Right lobe of liver (tissue), 4 donors: Measurements from ENCODE around the gene GPR161.

Source experiments
- POLR2A ChIP-seq: fragments of 450-650 bp; IDR thresholded peaks from one replicate; pipeline ENCODE4 v1.6.1; 2017; ENCODE audit warnings: antibody characterized with exemption, mild to moderate bottlenecking
- TF ChIP-seq, protein P1 (sequence below), 4 donors: fragments of 200-600 bp in 3 of 4; fragments of 450-650 bp in 1 of 4; IDR thresholded peaks; one replicate each; pipeline versions ENCODE4 v1.5.1 to v1.8.0; 2016 to 2022; ENCODE audit warnings: antibody characterized with exemption in 4 of 4, mild to moderate bottlenecking in 2 of 4
- donor health status: DM: no; HTN: no; CAD: no.
- donor health status: DM: no; HTN: no; CAD: no.
- donor health status: DM: no; HTN: yes; CAD: no.

DNA sequence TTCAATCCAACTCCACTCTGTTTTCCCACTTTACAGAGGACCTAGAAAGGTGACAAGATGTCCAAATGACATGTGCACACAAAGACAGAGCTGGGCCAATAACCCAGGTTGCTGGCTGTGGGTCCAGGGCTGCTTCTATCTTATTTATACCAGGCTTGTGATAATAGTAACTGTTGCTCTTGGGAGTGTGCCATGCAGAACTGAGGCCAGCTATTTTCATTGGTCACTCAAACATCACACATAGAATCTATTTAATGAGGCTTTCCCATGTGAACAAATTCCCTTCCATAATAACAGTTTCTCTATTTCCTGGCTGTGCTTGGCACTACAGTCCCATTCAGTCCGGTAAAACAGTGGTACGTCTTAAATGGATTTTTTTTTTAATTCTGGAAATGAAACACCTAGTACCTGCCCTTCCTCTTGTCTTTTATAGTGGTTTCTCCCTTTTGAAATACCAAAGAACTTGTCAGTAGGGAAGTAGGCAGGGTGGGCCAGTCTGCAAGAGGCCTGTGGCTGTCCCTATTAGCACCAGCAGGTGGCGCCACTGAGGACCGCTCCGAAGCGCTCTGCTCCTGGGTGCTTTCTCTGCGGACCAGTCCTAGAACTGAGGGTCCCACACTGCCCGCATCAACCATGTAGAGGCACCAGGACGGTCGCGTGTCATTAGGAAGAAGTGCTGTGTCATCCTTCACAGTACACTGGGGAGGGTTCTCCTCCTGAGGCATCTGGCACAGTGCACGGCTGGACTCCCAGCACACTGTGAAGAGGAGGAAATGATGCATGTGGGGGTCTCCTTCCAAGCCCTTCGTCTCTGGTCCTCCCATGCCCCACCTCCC is 52.1 kb downstream of the GPR161 start:
- TF ChIP-seq, protein P1, sequence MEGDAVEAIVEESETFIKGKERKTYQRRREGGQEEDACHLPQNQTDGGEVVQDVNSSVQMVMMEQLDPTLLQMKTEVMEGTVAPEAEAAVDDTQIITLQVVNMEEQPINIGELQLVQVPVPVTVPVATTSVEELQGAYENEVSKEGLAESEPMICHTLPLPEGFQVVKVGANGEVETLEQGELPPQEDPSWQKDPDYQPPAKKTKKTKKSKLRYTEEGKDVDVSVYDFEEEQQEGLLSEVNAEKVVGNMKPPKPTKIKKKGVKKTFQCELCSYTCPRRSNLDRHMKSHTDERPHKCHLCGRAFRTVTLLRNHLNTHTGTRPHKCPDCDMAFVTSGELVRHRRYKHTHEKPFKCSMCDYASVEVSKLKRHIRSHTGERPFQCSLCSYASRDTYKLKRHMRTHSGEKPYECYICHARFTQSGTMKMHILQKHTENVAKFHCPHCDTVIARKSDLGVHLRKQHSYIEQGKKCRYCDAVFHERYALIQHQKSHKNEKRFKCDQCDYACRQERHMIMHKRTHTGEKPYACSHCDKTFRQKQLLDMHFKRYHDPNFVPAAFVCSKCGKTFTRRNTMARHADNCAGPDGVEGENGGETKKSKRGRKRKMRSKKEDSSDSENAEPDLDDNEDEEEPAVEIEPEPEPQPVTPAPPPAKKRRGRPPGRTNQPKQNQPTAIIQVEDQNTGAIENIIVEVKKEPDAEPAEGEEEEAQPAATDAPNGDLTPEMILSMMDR (IDR thresholded peaks at IDR 0.05): peak; percentile 52 to 81 (median 74)
- no peak for TF ChIP-seq POLR2A
